Astrocyte of the spinal cord (primary cell): Measurements from ENCODE around the gene SEPTIN8.

ENCODE experiments used
- DNase-seq: peaks from one replicate; pipeline ENCODE4 v3.0.0; 2011; ENCODE audit warnings: low read depth, low spot score
- H3K4me3 ChIP-seq: 2 replicates; pipeline ENCODE4 v1.5.1; 2011; ENCODE audit warnings: low read depth, mild to moderate bottlenecking, low read length, moderate library complexity
- in situ Hi-C: cut with HindIII; loops from 2 replicates; pipeline ENCODE4 v1.10.0; 2017; ENCODE audit warnings: low sequenced_read_pairs
- TF ChIP-seq, protein P1 (sequence below): IDR thresholded peaks from 2 replicates; pipeline ENCODE4 v1.5.1; 2012; ENCODE audit warnings: low read depth, mild to moderate bottlenecking, low read length, inconsistent platforms

The SEPTIN8 gene, protein sequence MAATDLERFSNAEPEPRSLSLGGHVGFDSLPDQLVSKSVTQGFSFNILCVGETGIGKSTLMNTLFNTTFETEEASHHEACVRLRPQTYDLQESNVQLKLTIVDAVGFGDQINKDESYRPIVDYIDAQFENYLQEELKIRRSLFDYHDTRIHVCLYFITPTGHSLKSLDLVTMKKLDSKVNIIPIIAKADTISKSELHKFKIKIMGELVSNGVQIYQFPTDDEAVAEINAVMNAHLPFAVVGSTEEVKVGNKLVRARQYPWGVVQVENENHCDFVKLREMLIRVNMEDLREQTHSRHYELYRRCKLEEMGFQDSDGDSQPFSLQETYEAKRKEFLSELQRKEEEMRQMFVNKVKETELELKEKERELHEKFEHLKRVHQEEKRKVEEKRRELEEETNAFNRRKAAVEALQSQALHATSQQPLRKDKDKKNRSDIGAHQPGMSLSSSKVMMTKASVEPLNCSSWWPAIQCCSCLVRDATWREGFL

DNA sequence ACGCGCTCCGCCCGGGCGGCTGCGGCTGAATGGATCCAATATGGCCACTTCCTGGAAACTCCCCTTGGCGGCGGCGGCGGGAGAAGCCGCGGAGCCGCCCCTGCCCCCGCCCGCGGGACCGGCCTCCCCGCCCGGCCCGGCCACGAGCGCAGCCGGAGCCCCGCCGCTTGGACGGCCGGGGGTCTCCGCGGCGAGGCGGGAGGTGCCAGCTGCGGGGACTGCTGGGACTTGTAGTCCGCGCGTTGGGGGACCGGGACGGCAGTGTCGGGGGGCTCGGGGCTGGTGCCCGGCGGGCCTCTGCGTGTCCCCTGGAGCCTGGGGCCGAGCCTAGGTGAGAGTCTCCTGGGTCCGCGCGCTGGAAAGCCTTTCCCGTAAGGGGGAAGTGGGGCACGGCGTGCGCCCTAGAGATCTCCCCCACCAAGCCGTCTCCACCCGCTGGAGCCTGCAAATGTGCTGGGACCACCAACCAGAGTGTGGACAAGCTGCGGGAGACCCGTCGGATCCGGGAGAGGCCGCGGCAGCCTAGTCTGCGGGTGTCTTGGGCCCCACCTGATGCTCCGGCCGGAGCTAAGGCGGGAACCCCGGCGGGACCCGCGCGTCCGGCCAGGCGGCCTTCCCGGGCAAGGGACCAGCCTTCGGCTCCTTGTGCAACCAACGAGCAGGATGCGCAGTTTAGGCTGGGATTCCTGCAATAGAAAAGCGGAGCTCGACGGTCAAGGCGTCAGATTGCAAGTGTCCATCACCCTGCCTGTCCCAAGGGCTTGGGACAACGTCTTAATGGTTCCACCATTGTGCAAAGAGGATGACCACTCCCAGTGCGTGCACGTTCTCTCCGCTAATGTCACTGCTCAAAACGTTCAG, at the start of gene SEPTIN8:
SEPTIN8 (minus strand) TSS at position 31 of the 861 bp plus-strand sequence. CDS start 102 bp downstream, outside the sequence.
- no peak for DNase-seq
- peak within 1 kb of the TSS; percentile 69 for H3K4me3 ChIP-seq
- TF ChIP-seq, protein P1, sequence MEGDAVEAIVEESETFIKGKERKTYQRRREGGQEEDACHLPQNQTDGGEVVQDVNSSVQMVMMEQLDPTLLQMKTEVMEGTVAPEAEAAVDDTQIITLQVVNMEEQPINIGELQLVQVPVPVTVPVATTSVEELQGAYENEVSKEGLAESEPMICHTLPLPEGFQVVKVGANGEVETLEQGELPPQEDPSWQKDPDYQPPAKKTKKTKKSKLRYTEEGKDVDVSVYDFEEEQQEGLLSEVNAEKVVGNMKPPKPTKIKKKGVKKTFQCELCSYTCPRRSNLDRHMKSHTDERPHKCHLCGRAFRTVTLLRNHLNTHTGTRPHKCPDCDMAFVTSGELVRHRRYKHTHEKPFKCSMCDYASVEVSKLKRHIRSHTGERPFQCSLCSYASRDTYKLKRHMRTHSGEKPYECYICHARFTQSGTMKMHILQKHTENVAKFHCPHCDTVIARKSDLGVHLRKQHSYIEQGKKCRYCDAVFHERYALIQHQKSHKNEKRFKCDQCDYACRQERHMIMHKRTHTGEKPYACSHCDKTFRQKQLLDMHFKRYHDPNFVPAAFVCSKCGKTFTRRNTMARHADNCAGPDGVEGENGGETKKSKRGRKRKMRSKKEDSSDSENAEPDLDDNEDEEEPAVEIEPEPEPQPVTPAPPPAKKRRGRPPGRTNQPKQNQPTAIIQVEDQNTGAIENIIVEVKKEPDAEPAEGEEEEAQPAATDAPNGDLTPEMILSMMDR, result no peak
- in situ Hi-C loops, result no loop called here

DNA sequence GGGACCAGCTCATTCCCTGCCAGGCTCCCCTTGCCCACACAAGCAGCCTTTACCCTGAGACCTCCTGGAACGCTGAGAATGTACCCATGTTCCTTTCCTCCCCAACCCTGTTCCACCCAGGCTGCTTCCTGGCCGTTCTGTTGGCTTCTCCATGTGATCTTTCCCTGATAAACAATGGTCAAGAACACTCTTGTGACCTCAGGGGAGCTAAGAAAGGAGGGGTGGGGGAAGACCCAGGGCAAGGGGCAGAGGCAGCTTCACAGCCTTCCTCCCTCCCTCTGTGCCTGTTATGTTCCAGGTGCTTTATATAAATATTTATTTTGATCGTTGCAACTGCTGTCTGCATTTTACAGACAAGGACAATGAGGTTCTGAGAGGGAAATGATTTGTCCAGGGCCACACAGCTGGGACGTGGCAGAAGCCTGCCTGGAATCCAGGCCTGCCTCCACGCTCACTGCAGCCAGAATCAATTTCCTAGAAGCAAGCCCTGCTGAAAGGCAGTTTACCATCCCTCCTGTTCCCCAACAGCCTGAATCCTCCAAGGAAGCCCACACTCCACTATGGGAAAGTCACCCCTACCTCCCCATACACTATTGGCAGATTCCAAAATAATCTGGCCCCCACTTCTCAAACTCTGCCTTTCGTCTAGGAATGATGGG, 49.5 kb upstream of the SEPTIN8 start:
- in situ Hi-C loops, result no loop called here
- DNase-seq, result no peak
- no peak overlapping the region for H3K4me3 ChIP-seq
- TF ChIP-seq, protein P1, result no peak

GRCh38 chr5:132825834-132826391, 48.9 kb upstream of the SEPTIN8 start:
- in situ Hi-C loops, result no loop called here
- H3K4me3 ChIP-seq, result no peak overlapping the region
- DNase-seq, result no peak
- TF ChIP-seq, protein P1, result no peak

DNA sequence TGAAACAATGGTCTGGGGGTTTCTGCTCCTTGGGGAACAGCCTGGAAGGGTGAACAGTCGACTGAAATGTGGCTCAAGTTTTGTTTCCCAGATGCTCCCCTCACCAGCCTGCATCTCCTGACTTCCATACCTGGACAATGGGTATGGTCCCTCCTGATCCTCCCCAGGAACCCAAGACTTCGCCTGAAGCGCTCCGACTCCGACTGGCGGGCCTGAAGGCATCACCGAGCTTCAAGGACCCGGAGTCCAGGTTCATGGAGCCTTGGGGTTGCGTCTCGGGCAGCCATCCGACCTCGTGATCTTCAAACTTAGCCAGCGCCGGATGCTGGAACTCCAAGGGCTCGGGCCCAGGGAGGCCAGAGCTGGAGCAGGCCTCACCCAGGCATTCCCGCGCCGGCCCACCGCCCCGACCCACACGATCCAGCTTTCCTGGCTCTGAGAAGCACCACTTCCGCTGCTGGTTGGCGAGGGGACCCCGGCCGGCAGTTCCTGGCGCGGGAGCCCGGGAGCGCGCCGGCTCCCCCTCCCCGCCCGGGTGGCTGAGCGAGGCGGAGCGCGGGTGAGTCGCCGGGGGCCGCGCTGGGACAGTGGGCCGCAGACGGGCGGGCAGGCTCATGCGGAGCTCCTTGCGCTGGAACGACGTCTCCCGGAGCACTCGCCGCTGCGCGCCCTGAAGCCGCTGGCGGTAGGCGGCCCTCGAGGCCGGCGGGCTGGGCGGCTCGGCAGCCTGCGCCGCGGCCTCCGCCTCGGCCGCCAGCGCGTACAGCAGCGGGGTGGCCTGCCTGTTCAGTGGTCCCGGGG, 48.2 kb upstream of the SEPTIN8 start:
- no peak for DNase-seq
- TF ChIP-seq, protein P1, result no peak
- H3K4me3 ChIP-seq, result no peak overlapping the region
- in situ Hi-C loops, result no loop called here

GRCh38 chr5:132824426-132824825, 47.4 kb upstream of the SEPTIN8 start:
- TF ChIP-seq, protein P1, result no peak

More at GRCh38 chr5:132824426-132824825, 47.4 kb upstream of the SEPTIN8 start:
- in situ Hi-C loops, result no loop called here
- no peak for DNase-seq
- no peak overlapping the region for H3K4me3 ChIP-seq
